H9 (cell line): ENCODE measurements around the gene TP73. TPM values are rescaled to one million over a fixed set of nuclear protein-coding genes. Genes with fewer than 3 reads are reported as not detected.

Source experiments
- DNase-seq: peaks from one replicate; pipeline ENCODE4 v3.0.0-alpha.2; 2017
- H2AFZ ChIP-seq: one replicate; pipeline ENCODE4 v1.6.1; 2013; ENCODE audit warnings: mild to moderate bottlenecking, low read length, control low read depth, moderate library complexity
- H2AK5ac ChIP-seq: 2 replicates; pipeline ENCODE4 v1.6.1; 2013; ENCODE audit warnings: low read length, control low read depth, mixed read lengths; ENCODE audit not compliant: insufficient read length
- H2BK120ac ChIP-seq: one replicate; pipeline ENCODE4 v1.6.1; 2013; ENCODE audit warnings: low read depth, mild to moderate bottlenecking, low read length, control low read depth, inconsistent platforms; ENCODE audit not compliant: poor library complexity, severe bottlenecking
- H2BK12ac ChIP-seq: 2 replicates; pipeline ENCODE4 v1.6.1; 2013; ENCODE audit warnings: low read length, control low read depth, mixed read lengths, low read depth; ENCODE audit not compliant: insufficient read length
- H2BK15ac ChIP-seq: 2 replicates; pipeline ENCODE4 v1.6.1; 2013; ENCODE audit warnings: low read depth, low read length, control low read depth
- H2BK20ac ChIP-seq: one replicate; pipeline ENCODE4 v1.6.1; 2013; ENCODE audit warnings: low read depth, mild to moderate bottlenecking, low read length, control low read depth, inconsistent platforms; ENCODE audit not compliant: poor library complexity, severe bottlenecking
- H2BK5ac ChIP-seq: 2 replicates; pipeline ENCODE4 v1.6.1; 2013; ENCODE audit warnings: low read length, control low read depth, mixed read lengths; ENCODE audit not compliant: insufficient read length
- H3K14ac ChIP-seq: 2 replicates; pipeline ENCODE4 v1.6.1; 2013; ENCODE audit warnings: low read length, control low read depth; ENCODE audit not compliant: insufficient read depth
- H3K18ac ChIP-seq: 2 replicates; pipeline ENCODE4 v1.6.1; 2013; ENCODE audit warnings: low read depth, mild to moderate bottlenecking, mixed read lengths, low read length, control low read depth; ENCODE audit not compliant: insufficient read length
- H3K23ac ChIP-seq: 2 replicates; pipeline ENCODE4 v1.6.1; 2013; ENCODE audit warnings: low read length, control low read depth, mixed read lengths, low read depth; ENCODE audit not compliant: insufficient read length
- H3K23me2 ChIP-seq: 2 replicates; pipeline ENCODE4 v1.6.1; 2013; ENCODE audit warnings: low read depth, mild to moderate bottlenecking, mixed read lengths, low read length, control low read depth; ENCODE audit not compliant: insufficient read length, poor library complexity, severe bottlenecking
- H3K27ac ChIP-seq: 2 replicates; pipeline ENCODE4 v1.5.1; 2013; ENCODE audit warnings: low read length, control low read depth, mixed read lengths, low read depth; ENCODE audit not compliant: insufficient read length
- H3K27me3 ChIP-seq: 2 replicates; pipeline ENCODE4 v1.6.1; 2013; ENCODE audit warnings: low read length, control low read depth, inconsistent platforms; ENCODE audit not compliant: insufficient read depth
- H3K4ac ChIP-seq: 2 replicates; pipeline ENCODE4 v1.6.1; 2013; ENCODE audit warnings: low read depth, mild to moderate bottlenecking, control low read depth, inconsistent platforms, low read length, moderate library complexity
- H3K4me1 ChIP-seq: 2 replicates; pipeline ENCODE4 v1.6.1; 2013; ENCODE audit warnings: low read length, control low read depth, inconsistent platforms; ENCODE audit not compliant: insufficient read depth
- H3K4me2 ChIP-seq: 2 replicates; pipeline ENCODE4 v1.6.1; 2013; ENCODE audit warnings: low read length, control low read depth, mixed read lengths; ENCODE audit not compliant: insufficient read length, insufficient read depth
- H3K56ac ChIP-seq: 2 replicates; pipeline ENCODE4 v1.6.1; 2013; ENCODE audit warnings: low read depth, mild to moderate bottlenecking, mixed read lengths, low read length, control low read depth; ENCODE audit not compliant: insufficient read length
- H3K79me1 ChIP-seq: 2 replicates; pipeline ENCODE4 v1.6.1; 2013; ENCODE audit warnings: low read depth, mild to moderate bottlenecking, moderate library complexity, low read length, control low read depth, inconsistent platforms; ENCODE audit not compliant: insufficient read depth, poor library complexity, severe bottlenecking
- H3K79me2 ChIP-seq: 2 replicates; pipeline ENCODE4 v1.6.1; 2013; ENCODE audit warnings: low read length, control low read depth, inconsistent platforms; ENCODE audit not compliant: insufficient read depth
- H3K9ac ChIP-seq: 2 replicates; pipeline ENCODE4 v1.6.1; 2013; ENCODE audit warnings: low read length, control low read depth, mixed read lengths; ENCODE audit not compliant: insufficient read length; ENCODE audit errors: extremely low read depth
- H3K9me3 ChIP-seq: one replicate; pipeline ENCODE4 v1.6.1; 2013; ENCODE audit warnings: low read depth, low read length, inconsistent platforms; ENCODE audit not compliant: control insufficient read depth
- H3T11ph ChIP-seq: one replicate; pipeline ENCODE4 v1.6.1; 2013; ENCODE audit warnings: mild to moderate bottlenecking, low read length, control low read depth, inconsistent platforms
- H4K20me1 ChIP-seq: one replicate; pipeline ENCODE4 v1.6.1; 2013; ENCODE audit not compliant: control insufficient read depth, insufficient read length, insufficient read depth
- H4K5ac ChIP-seq: 2 replicates; pipeline ENCODE4 v1.6.1; 2013; ENCODE audit warnings: low read depth, mild to moderate bottlenecking, mixed read lengths, low read length, control low read depth; ENCODE audit not compliant: insufficient read length
- H4K8ac ChIP-seq: replicated peaks from 2 replicates; pipeline ENCODE4 v1.6.1; 2013; ENCODE audit warnings: low read length, control low read depth, mixed read lengths, low read depth; ENCODE audit not compliant: insufficient read length
- H4K91ac ChIP-seq: 2 replicates; pipeline ENCODE4 v1.6.1; 2013; ENCODE audit warnings: low read depth, mild to moderate bottlenecking, moderate library complexity, mixed read lengths, low read length, control low read depth; ENCODE audit not compliant: insufficient read length
- H3K27ac Mint-ChIP-seq, 3 experiments: 2 replicates in 2 of 3; 3 replicates in 1 of 3; pipeline ENCODE4 v1.8.0; 2020 to 2021; ENCODE audit warnings: mixed read lengths in 3 of 3, mild to moderate bottlenecking in 1 of 3, moderate library complexity in 1 of 3
- H3K27me3 Mint-ChIP-seq: 2 replicates; pipeline ENCODE4 v1.8.0; 2021; ENCODE audit warnings: low read depth, mild to moderate bottlenecking, moderate library complexity, mixed read lengths
- H3K36me3 Mint-ChIP-seq, 3 experiments: 2 replicates in 2 of 3; 3 replicates in 1 of 3; pipeline ENCODE4 v1.8.0; 2020 to 2021; ENCODE audit warnings: low read depth in 3 of 3, mixed read lengths in 3 of 3; ENCODE audit not compliant: insufficient read depth in 1 of 3
- H3K4me1 Mint-ChIP-seq, 2 experiments: 2 replicates each; pipeline ENCODE4 v1.8.0; 2020; ENCODE audit warnings: mixed read lengths in 2 of 2
- H3K4me3 Mint-ChIP-seq, 2 experiments: 2 replicates in 1 of 2; 3 replicates in 1 of 2; pipeline ENCODE4 v1.8.0; 2020 to 2021; ENCODE audit warnings: mild to moderate bottlenecking in 2 of 2, mixed read lengths in 2 of 2, moderate library complexity in 1 of 2
- H3K9me3 Mint-ChIP-seq, 2 experiments: 2 replicates in 1 of 2; 3 replicates in 1 of 2; pipeline ENCODE4 v1.8.0; 2020; ENCODE audit warnings: mild to moderate bottlenecking in 2 of 2, mixed read lengths in 2 of 2, moderate library complexity in 1 of 2
- CTCF ChIP-seq: fragments of 200-600 bp; sonication (generic); conservative IDR thresholded peaks from 3 replicates; pipeline ENCODE4 v1.8.0; 2021; ENCODE audit warnings: antibody characterized with exemption, mild to moderate bottlenecking
- WGBS: extraction: QIAGEN DNeasy Blood & Tissue Kit; methylation state at CpG from one replicate; pipeline ENCODE4 v1.1.7; 2013; ENCODE audit warnings: missing lambda C conversion rate, low lambda C conversion rate, mixed read lengths; ENCODE audit not compliant: insufficient read length; ENCODE audit errors: extremely low coverage; 5-methylcytosine and 5-hydroxymethylcytosine counted together
- total RNA-seq: library from RNA; stranded (reverse); gene quantifications from 2 replicates; pipeline ENCODE4 v1.2.1, GENCODE V29; 2021

Gene TP73
- total RNA-seq, 1 experiment from 2014 or later: 4.7 TPM

DNA sequence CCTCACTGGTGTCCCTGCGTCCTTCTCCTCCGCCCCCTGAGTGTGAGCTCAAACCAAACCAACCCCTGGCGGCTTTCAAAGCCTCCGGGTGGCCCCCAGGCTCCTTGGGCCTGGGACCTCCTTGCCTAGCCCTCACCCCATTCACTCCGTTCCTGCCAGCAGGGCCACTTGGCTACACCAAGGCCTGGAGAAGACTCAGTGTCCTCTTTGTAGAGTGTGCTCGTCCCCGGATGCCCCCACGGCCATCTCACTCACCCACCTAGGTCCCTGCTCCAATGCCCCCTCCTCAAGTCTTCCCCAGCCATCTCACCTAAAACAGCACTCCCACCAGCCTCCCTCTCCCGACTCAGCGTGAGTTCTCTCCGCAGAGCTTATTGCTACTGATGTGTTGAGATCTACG lies 92.8 kb downstream of the TP73 start:
- Histone ChIP-seq H4K91ac (no peak overlapping the region), H3K23ac (no peak overlapping the region), H2BK20ac (no peak overlapping the region), H4K8ac (no peak overlapping the region), H2BK120ac (no peak overlapping the region), H3K79me1 (no peaks in the 10 kb centered on the region), H2AK5ac (no peak overlapping the region), H3K56ac (no peak overlapping the region), H3K79me2 (peaks cover 2% of the 10 kb centered on the region; the same call in 1 of the 2 replicates), H3K9me3 (no peaks in the 10 kb centered on the region), H3T11ph (no peak overlapping the region), H2AFZ (no peak overlapping the region), H3K4ac (no peak overlapping the region), H3K27ac (no peak overlapping the region), H2BK12ac (no peak overlapping the region), H4K20me1 (peaks cover 5% of the 10 kb centered on the region), H3K18ac (no peak overlapping the region), H3K14ac (no peak overlapping the region), H3K27me3 (no peaks in the 10 kb centered on the region), H3K4me1 (peaks cover 5% of the 10 kb centered on the region; the same call in 1 of the 2 replicates), H4K5ac (no peak overlapping the region), H3K4me2 (no peak overlapping the region), H3K9ac (no peak overlapping the region), H3K23me2 (peaks cover 11% of the 10 kb centered on the region), H2BK15ac (no peak overlapping the region), H2BK5ac (no peak overlapping the region)
- Mint-ChIP-seq H3K36me3 (peaks cover 24 to 43% (median 38%) of the 10 kb centered on the region in 3 experiments; a peak in 6 of 7 replicates), H3K9me3 (no peaks in the 10 kb centered on the region), H3K4me1 (peaks cover 18 to 19% of the 10 kb centered on the region in 2 experiments), H3K4me3 (peak overlapping the region; percentile 92 to 95), H3K27ac (peak overlapping the region in 2 of 3 experiments; percentile 62 to 94; a peak in 5 of 7 replicates), H3K27me3 (peaks cover 1% of the 10 kb centered on the region; the same call in 1 of the 2 replicates)
- no peak for DNase-seq
- no peak for TF ChIP-seq CTCF
- no CpG with 5 or more reads among the region's 12 CpGs for WGBS
